Esophagus squamous epithelium (tissue), 5 donors: ENCODE measurements around the gene KIF6. TPM values are rescaled to one million over a fixed set of nuclear protein-coding genes. Genes with fewer than 3 reads are reported as not detected.

Experiments
- DNase-seq: peaks from one replicate; lab custom pipeline; 2025; lab: John Stamatoyannopoulos, UW
- H3K27ac ChIP-seq, 4 donors: fragments of 200-600 bp; sonication (generic); one replicate each; pipeline ENCODE4 v1.5.1; 2016 to 2019; ENCODE audit warnings: mild to moderate bottlenecking in 1 of 4
- H3K27me3 ChIP-seq, 4 donors: fragments of 200-600 bp; sonication (generic); 1 replicate in 3 of 4; 2 replicates in 1 of 4; pipeline versions ENCODE4 v1.5.1 to v1.6.0; 2017 to 2021; ENCODE audit warnings: antibody characterized with exemption in 1 of 4
- H3K36me3 ChIP-seq, 3 donors: fragments of 200-600 bp; sonication (generic); one replicate each; pipeline ENCODE4 v1.5.1; 2016 to 2019
- H3K4me1 ChIP-seq, 3 donors: fragments of 200-600 bp; sonication (generic); one replicate each; pipeline ENCODE4 v1.5.1; 2017 to 2019
- H3K4me3 ChIP-seq, 4 donors: fragments of 200-600 bp; sonication (generic); 1 replicate in 3 of 4; 2 replicates in 1 of 4; pipeline ENCODE4 v1.5.1; 2016 to 2019; ENCODE audit warnings: mild to moderate bottlenecking in 2 of 4, moderate library complexity in 1 of 4
- H3K9me3 ChIP-seq, 3 donors: fragments of 200-600 bp; sonication (generic); one replicate each; pipeline ENCODE4 v1.5.1; 2016 to 2019
- POLR2A ChIP-seq, 4 donors: fragments of 450-650 bp; IDR thresholded peaks; one replicate each; pipeline ENCODE4 v1.6.1; 2017; ENCODE audit warnings: antibody characterized with exemption in 4 of 4, mild to moderate bottlenecking in 4 of 4, moderate library complexity in 3 of 4
- WGBS, 2 donors: methylation state at CpG; one replicate each; pipeline ENCODE4 v1.1.5; 2018; 5-methylcytosine and 5-hydroxymethylcytosine counted together
- intact Hi-C: fragments of 100-400 bp; cut with DNase I; formaldehyde crosslinking; loops from one replicate; pipeline ENCODE4 v1.15.0; 2022
- total RNA-seq, 4 donors: library from RNA; depleted of rRNA; stranded (reverse); fragments of >200 nt; gene quantifications; one replicate each; pipeline ENCODE4 v1.1.0, GENCODE V29; 2016
- TF ChIP-seq, protein P1 (sequence below), 6 experiments: fragments of 450-650 bp in 4 of 6; fragments of 200-600 bp in 2 of 6; sonication (generic) in 2 of 6; IDR thresholded peaks; one replicate each; pipeline ENCODE4 v1.5.1; 2016 to 2019; ENCODE audit warnings: antibody characterized with exemption in 6 of 6, mild to moderate bottlenecking in 4 of 6, moderate library complexity in 4 of 6
- donor health status: DM: yes; HTN: yes; CAD: no.

The KIF6 gene
- total RNA-seq, 4 donors from 2014 or later = 0.19 TPM; not detected in 3

DNA sequence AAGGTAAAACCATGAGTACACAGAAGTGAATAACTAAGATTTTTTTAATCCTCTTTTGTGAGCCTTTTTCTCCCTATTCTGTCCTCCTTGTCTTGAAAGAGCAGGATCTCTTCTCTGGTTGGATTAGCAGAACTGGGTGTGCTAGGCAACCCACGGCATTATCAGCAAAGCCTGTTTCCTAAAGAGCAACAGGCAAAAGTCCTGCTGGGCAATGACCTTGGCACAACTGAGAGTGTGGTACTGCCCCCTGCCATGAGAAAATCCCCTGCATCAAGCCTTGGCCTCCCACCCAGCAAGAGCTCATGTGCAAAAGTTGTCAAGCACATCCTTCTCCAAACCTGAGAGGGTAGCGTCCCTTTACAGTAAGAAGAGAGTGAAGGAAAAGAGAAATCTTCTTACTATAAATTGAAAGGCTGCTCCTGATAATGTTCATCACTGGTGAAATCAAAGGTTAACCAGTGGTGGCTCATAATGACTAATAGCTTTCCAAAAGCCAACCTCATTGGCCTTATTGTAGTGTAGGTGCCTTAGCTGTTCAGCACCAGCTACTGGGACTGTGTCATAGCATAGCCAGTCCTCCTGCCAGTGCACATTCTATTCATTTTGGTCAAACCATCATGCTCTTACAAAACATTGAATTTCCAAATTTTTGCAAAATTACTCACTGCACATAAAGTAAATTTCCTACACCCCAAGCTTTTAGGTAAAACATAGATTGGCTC is 17.1 kb downstream of the KIF6 start:
- H3K27ac ChIP-seq = no peak overlapping the region
- 80 to 94% methylated on average over 2 of the region's 2 CpGs for WGBS, 2 donors
- no peak overlapping the region for H3K4me3 ChIP-seq
- DNase-seq = no peak
- no peaks in the 10 kb centered on the region for H3K27me3 ChIP-seq
- no peak for TF ChIP-seq POLR2A (IDR thresholded peaks at IDR 0.05)
- TF ChIP-seq, protein P1, sequence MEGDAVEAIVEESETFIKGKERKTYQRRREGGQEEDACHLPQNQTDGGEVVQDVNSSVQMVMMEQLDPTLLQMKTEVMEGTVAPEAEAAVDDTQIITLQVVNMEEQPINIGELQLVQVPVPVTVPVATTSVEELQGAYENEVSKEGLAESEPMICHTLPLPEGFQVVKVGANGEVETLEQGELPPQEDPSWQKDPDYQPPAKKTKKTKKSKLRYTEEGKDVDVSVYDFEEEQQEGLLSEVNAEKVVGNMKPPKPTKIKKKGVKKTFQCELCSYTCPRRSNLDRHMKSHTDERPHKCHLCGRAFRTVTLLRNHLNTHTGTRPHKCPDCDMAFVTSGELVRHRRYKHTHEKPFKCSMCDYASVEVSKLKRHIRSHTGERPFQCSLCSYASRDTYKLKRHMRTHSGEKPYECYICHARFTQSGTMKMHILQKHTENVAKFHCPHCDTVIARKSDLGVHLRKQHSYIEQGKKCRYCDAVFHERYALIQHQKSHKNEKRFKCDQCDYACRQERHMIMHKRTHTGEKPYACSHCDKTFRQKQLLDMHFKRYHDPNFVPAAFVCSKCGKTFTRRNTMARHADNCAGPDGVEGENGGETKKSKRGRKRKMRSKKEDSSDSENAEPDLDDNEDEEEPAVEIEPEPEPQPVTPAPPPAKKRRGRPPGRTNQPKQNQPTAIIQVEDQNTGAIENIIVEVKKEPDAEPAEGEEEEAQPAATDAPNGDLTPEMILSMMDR (IDR thresholded peaks at IDR 0.05) = no peak
- H3K36me3 ChIP-seq = no peaks in the 10 kb centered on the region
- intact Hi-C loops = no loop called here
- no peaks in the 10 kb centered on the region for H3K9me3 ChIP-seq
- H3K4me1 ChIP-seq = no peaks in the 10 kb centered on the region

DNA sequence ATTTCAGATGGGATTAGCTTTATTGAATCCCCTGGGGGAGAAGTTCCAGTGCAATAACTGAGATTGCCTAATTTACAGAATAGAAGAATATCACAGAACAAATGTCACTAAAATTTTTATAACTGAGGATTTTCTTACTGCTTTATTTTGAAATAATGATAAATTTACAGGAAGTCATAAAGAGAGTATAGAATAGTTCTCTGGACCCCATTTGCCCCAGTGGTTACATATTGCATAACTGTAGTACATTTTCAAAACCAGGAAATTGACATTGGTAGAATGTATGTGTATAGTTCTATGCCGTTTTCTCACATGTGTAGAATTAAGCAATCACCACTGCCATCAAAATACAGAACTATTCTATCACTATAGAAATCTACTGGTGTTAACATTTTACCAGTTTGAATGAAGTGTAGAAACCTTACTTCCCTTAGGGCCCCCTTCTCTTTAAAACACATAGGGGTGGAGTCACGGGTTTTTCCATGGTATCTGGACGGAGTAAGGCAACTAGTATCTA is 18.3 kb downstream of the KIF6 start:
- no peaks in the 10 kb centered on the region for H3K36me3 ChIP-seq
- no peak overlapping the region for H3K4me3 ChIP-seq
- TF ChIP-seq, protein P1 (IDR thresholded peaks at IDR 0.05) = no peak
- no peak for TF ChIP-seq POLR2A (IDR thresholded peaks at IDR 0.05)
- WGBS, 2 donors = 29% methylated on average over 3 of the region's 3 CpGs
- H3K27me3 ChIP-seq = no peaks in the 10 kb centered on the region
- no peaks in the 10 kb centered on the region for H3K4me1 ChIP-seq
- intact Hi-C loops = no loop called here
- H3K9me3 ChIP-seq = no peaks in the 10 kb centered on the region
- no peak for DNase-seq
- no peak overlapping the region for H3K27ac ChIP-seq

DNA sequence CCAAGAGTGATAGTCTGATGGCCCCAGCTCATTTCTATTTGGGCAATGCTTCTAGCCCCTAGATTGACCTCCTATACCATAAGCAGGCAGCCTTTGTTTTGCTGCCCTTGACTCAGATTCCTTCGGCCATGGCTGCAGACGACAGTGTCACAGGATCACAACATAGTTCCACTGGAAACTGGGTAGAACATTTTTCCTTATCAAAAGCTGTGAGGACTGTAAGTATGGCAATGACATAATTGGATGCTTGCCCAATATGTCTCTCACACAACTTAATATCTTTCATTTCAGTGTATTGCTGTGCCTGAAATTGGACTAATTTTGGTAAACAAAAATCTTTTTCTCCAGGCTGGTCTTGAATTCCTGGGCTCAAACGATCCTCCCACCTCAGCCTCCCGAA is 22.9 kb downstream of the KIF6 start:
- intact Hi-C loops = no loop called here

GRCh38 chr6:39700362-39700761 is 24.8 kb downstream of the KIF6 start:
- Histone ChIP-seq H3K4me3 (no peak overlapping the region), H3K27me3 (no peaks in the 10 kb centered on the region), H3K4me1 (no peaks in the 10 kb centered on the region), H3K27ac (no peak overlapping the region), H3K9me3 (no peaks in the 10 kb centered on the region), H3K36me3 (no peaks in the 10 kb centered on the region)
- no peak for DNase-seq
- 68 to 79% methylated on average over 1 of the region's 1 CpG for WGBS, 2 donors
- no peak for TF ChIP-seq POLR2A (IDR thresholded peaks at IDR 0.05)
- TF ChIP-seq, protein P1 (IDR thresholded peaks at IDR 0.05) = no peak
- intact Hi-C loops = no loop called here

More for the DNA sequence above, 22.9 kb downstream of the KIF6 start:
- no peak for TF ChIP-seq POLR2A (IDR thresholded peaks at IDR 0.05)
- TF ChIP-seq, protein P1 (IDR thresholded peaks at IDR 0.05) = no peak
- H3K27me3 ChIP-seq = no peaks in the 10 kb centered on the region
- no peak for DNase-seq
- no peaks in the 10 kb centered on the region for H3K36me3 ChIP-seq
- no peak overlapping the region for H3K27ac ChIP-seq
- H3K4me3 ChIP-seq = no peak overlapping the region
- no peaks in the 10 kb centered on the region for H3K4me1 ChIP-seq
- 82 to 84% methylated on average over 4 of the region's 4 CpGs for WGBS, 2 donors
- H3K9me3 ChIP-seq = no peaks in the 10 kb centered on the region

- Histone ChIP-seq H3K4me1 (no peaks in the 10 kb centered on the region), H3K9me3 (no peaks in the 10 kb centered on the region), H3K27me3 (no peaks in the 10 kb centered on the region), H3K4me3 (no peak overlapping the region), H3K27ac (no peak overlapping the region), H3K36me3 (no peaks in the 10 kb centered on the region)
- WGBS, 2 donors = 63 to 74% methylated on average over 1 of the region's 1 CpG
- TF ChIP-seq, protein P1 (IDR thresholded peaks at IDR 0.05) = no peak
- TF ChIP-seq POLR2A (IDR thresholded peaks at IDR 0.05) = no peak
- intact Hi-C loops = no loop called here
- DNase-seq = no peak
These were observed 26.4 kb downstream of the KIF6 start for GRCh38 chr6:39698789-39699188.
